ENCODE measurements around the gene CD151.

CD151 gene

GRCh38 chr11:859394-860131, 26.8 kb downstream of the CD151 start:
- ChIA-PET CTCF (interaction anchor here (0.7 to 1.1 kb wide), 3 partner anchors 11 to 86 kb away, joined by 3 read pairs; no protein-coding TSS in a partner anchor), POLR2A (ENCODE audit: low non-redundant PET) (interaction anchor here (0.8 to 1.6 kb wide), 2 partner anchors 16 to 154 kb away, joined by 3 to 7 read pairs; partner anchors contain the start of gene TSPAN4)
- peak; percentile 63 for DNase-seq (ENCODE audit: low spot score)
- TF ChIP-seq, protein P1, sequence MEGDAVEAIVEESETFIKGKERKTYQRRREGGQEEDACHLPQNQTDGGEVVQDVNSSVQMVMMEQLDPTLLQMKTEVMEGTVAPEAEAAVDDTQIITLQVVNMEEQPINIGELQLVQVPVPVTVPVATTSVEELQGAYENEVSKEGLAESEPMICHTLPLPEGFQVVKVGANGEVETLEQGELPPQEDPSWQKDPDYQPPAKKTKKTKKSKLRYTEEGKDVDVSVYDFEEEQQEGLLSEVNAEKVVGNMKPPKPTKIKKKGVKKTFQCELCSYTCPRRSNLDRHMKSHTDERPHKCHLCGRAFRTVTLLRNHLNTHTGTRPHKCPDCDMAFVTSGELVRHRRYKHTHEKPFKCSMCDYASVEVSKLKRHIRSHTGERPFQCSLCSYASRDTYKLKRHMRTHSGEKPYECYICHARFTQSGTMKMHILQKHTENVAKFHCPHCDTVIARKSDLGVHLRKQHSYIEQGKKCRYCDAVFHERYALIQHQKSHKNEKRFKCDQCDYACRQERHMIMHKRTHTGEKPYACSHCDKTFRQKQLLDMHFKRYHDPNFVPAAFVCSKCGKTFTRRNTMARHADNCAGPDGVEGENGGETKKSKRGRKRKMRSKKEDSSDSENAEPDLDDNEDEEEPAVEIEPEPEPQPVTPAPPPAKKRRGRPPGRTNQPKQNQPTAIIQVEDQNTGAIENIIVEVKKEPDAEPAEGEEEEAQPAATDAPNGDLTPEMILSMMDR (conservative IDR thresholded peaks at IDR 0.05; ENCODE audit: low read depth): no peak
- H3K27ac ChIP-seq: peak overlapping the region; percentile 74

- no peak for DNase-seq (ENCODE audit: low spot score)
- ChIA-PET POLR2A (ENCODE audit: low non-redundant PET) (interaction anchor here (1.6 kb wide), 1 partner anchor 17 kb away, joined by 7 read pairs; the partner anchor contains the start of gene TSPAN4), CTCF (interaction anchor here (0.7 kb wide), 1 partner anchor 85 kb away, joined by 3 read pairs; no protein-coding TSS in a partner anchor)
- peak overlapping the region; percentile 74 for H3K27ac ChIP-seq
- TF ChIP-seq, protein P1 (conservative IDR thresholded peaks at IDR 0.05; ENCODE audit: low read depth): no peak
These were observed 27.7 kb downstream of the CD151 start for GRCh38 chr11:860234-861104.

GRCh38 chr11:861105-861479, 28.3 kb downstream of the CD151 start:
- ChIA-PET POLR2A (ENCODE audit: low non-redundant PET) (no interaction called here), CTCF (no interaction called here)
- peak overlapping the region; percentile 74 for H3K27ac ChIP-seq
- TF ChIP-seq, protein P1 (conservative IDR thresholded peaks at IDR 0.05; ENCODE audit: low read depth): no peak
- no peak for DNase-seq (ENCODE audit: low spot score)

DNA sequence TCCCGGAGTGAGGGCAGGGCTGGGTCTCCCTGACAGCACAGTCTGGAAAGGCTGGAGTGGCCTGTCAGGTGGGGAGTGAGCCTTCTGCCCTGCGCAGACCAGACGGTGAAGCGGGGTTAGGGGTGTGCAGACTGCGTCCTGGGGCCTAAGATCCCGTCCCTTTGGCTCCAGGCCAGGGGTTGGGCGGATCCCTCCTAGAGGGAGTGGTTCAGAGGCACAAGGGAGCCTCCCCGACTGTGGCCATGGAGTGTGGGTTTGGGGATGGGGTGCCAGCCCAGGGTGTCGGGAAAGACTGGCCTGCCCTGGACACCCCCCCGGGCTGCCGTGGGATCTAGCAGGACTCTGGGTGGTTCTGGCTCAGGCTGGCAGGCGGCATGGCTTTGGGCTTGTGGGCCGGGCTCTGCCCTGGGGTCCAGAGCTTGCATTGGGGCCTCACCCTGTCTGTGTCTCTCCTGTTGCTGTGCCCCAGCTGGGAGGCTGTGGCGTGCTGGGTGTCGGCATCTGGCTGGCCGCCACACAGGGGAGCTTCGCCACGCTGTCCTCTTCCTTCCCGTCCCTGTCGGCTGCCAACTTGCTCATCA, 29.4 kb downstream of the CD151 start:
- POLR2A ChIA-PET (ENCODE audit: low non-redundant PET): no interaction called here
- H3K27ac ChIP-seq: peak overlapping the region; percentile 74
- TF ChIP-seq, protein P1 (conservative IDR thresholded peaks at IDR 0.05; ENCODE audit: low read depth): no peak
- DNase-seq (ENCODE audit: low spot score): no peak
- CTCF ChIA-PET: no interaction called here

DNA sequence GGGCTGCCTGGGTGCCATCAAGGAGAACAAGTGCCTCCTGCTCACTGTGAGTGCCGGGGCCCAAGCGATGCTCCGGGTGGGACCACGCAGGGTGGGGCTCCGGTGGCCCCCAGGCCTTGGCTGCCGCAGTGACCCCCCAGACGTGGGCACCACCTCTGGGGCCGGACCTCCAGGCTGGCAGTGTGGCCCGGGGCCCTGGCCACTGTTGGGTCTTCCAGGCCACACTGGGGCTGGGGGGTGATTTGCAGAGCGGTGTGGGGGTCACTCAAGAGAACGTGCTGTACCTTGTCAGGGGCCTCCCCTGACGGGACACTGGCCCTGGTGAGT, 29.9 kb downstream of the CD151 start:
- CTCF ChIA-PET: no interaction called here
- TF ChIP-seq, protein P1 (conservative IDR thresholded peaks at IDR 0.05; ENCODE audit: low read depth): no peak
- DNase-seq (ENCODE audit: low spot score): no peak
- POLR2A ChIA-PET (ENCODE audit: low non-redundant PET): no interaction called here
- H3K27ac ChIP-seq: peak overlapping the region; percentile 74

All from RWPE1 (cell line).